GM10266 (cell line): Measurements from ENCODE around the gene SH3RF3.

ENCODE experiments used
- DNase-seq: peaks from one replicate; pipeline ENCODE4 v3.0.0; 2012; ENCODE audit errors: extremely low spot score
- TF ChIP-seq, protein P1 (sequence below): IDR thresholded peaks from 2 replicates; pipeline ENCODE4 v1.5.1; 2012; ENCODE audit warnings: mild to moderate bottlenecking, low read depth; ENCODE audit not compliant: control insufficient read depth, insufficient read depth; ENCODE audit errors: missing control alignments

Gene SH3RF3

DNA sequence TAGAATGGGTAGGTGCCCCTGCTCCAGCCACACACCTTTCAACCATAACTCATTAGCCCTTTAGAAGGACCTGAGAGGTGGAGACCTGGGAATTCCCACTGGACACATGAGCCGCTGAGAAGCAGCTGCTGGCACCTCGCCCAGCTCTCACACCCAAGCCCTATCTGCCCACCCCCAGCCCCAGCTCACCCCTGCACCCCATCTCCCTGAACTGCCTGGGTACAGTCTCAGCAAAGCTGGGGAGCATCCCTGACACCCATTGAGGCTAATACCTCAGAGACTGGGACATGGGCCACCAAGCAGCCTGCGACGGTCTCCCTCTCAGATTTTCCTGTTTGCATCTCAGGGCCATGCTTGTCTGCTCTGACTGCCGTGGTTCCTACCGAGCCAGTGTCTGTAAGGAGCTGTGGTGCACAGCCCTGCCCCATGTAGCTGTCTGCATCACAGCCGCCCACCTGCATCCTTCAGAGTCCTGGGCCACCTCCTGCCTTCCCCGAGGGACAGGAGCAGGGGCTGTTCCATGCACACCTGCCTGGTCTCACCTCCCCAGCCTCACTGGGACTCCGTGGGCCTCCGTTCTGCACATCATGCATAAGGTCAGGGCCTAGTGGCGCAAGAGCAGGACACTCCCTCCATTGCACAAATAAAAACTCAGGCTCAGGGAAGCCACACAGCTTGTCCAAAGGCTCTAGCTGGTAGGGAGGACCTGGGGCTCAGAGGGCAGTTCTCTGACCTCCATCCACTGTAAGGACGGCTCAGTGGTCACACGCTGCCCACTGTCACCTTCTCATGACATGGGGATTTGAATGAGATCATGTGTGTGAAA lies 394.7 kb downstream of the SH3RF3 start:
- TF ChIP-seq, protein P1, sequence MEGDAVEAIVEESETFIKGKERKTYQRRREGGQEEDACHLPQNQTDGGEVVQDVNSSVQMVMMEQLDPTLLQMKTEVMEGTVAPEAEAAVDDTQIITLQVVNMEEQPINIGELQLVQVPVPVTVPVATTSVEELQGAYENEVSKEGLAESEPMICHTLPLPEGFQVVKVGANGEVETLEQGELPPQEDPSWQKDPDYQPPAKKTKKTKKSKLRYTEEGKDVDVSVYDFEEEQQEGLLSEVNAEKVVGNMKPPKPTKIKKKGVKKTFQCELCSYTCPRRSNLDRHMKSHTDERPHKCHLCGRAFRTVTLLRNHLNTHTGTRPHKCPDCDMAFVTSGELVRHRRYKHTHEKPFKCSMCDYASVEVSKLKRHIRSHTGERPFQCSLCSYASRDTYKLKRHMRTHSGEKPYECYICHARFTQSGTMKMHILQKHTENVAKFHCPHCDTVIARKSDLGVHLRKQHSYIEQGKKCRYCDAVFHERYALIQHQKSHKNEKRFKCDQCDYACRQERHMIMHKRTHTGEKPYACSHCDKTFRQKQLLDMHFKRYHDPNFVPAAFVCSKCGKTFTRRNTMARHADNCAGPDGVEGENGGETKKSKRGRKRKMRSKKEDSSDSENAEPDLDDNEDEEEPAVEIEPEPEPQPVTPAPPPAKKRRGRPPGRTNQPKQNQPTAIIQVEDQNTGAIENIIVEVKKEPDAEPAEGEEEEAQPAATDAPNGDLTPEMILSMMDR = no peak
- no peak for DNase-seq

DNA sequence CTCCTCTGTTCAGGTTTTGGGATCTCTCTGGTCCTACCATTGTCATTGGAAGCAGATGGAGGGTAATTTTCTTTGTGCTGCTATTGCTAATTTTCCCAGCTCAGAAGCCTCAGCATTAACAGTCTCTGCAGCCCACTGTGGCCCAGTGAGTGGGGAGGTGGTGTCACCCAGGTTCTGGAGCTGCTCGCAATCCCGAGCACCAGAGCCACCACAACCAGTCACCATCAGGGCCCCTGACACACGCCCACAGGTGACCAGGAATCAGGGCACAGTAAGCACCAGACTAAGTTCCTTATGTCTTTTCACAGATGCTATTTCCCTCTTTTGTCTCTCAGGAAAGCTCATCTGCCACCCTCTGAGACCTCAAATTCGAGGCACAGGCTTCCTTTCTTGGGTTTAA lies 396.8 kb downstream of the SH3RF3 start:
- TF ChIP-seq, protein P1 = no peak

DNA sequence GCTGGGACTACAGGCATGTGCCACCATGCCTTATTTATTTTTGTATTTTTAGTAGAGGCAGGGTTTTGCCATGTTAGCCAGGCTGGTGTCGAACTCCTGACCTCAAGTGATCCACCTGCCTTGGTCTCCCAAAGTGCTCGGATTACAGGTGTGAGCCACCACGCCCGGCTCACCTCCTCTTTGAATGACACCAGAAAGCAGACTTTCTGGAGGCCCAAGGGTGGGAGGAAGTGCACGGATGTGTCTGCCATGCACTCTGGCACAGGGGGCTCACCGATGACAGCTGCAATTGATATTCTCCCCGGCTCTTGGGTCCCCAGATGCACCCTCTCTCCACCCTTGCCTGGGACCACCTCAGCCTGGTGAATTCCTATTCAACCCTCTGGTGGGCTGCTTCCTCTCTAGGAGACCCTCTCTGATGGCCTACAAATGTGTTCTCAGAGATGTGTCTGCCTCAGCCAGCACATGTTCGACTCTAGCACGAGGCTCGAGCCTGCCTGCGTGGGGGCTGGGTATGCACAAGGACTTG lies 397.5 kb downstream of the SH3RF3 start:
- no peak for DNase-seq
- TF ChIP-seq, protein P1 = no peak

More for the DNA sequence above, 396.8 kb downstream of the SH3RF3 start:
- DNase-seq = no peak

DNA sequence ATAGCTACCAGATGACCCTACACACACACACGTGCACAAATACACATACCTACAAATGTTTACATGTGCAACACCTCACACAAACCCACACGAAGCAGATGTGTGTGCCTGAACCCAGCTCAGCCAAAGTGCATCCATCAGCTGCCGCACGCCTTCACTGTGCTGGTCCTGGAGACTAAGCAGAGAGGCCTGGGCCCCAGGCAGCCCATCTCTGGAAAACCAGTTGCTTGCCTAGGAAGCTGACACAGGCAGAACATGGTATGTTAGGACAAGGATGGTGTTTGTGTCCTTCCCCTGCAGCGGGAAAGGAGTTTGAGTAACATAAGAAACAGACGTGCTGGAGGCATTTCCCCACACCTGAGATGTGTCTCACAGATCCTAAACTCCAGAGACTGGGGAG lies 398.1 kb downstream of the SH3RF3 start:
- TF ChIP-seq, protein P1 = no peak
- no peak for DNase-seq

DNA sequence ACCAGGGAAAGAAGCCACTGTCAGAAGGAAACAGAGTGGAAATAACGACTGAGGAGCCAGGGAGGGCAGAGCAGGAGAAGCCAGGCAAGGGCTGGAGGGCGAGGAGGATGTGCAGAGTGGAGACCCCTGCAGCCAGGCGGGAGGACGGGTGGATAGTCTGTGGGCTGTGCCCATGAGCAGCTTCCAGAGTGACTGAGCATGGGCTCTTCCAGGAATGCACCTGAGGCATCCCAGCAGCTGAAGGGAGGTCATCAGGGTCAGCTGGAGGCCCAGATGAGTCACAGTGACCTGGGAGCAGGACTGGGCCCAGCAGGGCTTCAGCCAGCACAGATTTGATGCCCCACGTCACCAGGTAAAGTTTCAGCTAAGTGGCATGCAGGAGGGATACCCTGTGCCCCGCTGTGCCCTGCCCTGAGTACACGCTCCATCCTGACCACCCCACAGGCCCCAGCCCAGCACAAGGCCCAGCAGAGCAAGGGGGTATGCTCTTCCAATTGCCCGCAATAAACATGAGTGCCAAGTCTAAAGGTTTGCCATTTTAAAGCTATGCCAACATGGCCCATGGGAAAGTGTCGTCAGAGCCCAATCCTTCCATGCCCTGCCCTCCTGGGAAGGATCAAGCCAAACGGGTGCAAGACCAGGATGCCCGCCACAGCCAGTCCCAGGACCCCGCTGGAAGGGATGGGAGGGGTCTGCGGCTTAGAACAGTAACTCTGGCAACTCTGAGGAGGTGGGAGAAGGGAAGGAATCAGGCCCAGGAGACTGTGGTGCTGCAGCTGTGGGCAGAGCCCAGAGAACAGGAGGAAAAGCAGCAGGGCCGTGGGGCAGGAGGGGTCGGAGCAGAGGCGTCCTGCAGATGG lies 399.1 kb downstream of the SH3RF3 start:
- TF ChIP-seq, protein P1 = no peak
- no peak for DNase-seq

- no peak for DNase-seq
- TF ChIP-seq, protein P1 = no peak
Measured at GRCh38 chr2:109528811-109529501, 400.0 kb downstream of the SH3RF3 start.
